Tibial nerve (tissue), 4 donors: ENCODE data around the gene RETREG2.

Experiments used
- CTCF ChIP-seq, 5 experiments: fragments of 200-600 bp in 3 of 5; fragments of 450-650 bp in 2 of 5; sonication (generic) in 3 of 5; IDR thresholded peaks; one replicate each; pipeline ENCODE4 v1.5.1; 2016 to 2019; ENCODE audit warnings: antibody characterized with exemption in 5 of 5, mild to moderate bottlenecking in 3 of 5, moderate library complexity in 2 of 5
- EP300 ChIP-seq, 2 donors: sonication (generic); formaldehyde crosslinking; IDR thresholded peaks; one replicate each; pipeline ENCODE4 v1.6.1; 2017; ENCODE audit warnings: antibody characterized with exemption in 2 of 2, mild to moderate bottlenecking in 1 of 2
- POLR2A ChIP-seq, 2 donors: fragments of 450-650 bp; IDR thresholded peaks; one replicate each; pipeline ENCODE4 v1.6.1; 2017; ENCODE audit warnings: antibody characterized with exemption in 2 of 2, mild to moderate bottlenecking in 2 of 2, moderate library complexity in 2 of 2

GRCh38 chr2:219165058-219165911 is 12.8 kb upstream of the RETREG2 start:
- TF ChIP-seq POLR2A (IDR thresholded peaks at IDR 0.05) (no peak), CTCF (IDR thresholded peaks at IDR 0.05) (no peak), EP300 (IDR thresholded peaks at IDR 0.05) (no peak)
